H1 (cell line): Measurements from ENCODE around the gene ELSPBP1. TPM values are rescaled to one million over a fixed set of nuclear protein-coding genes. Genes with fewer than 3 reads are reported as not detected.

ENCODE experiments used
- CTCF ChIA-PET: fragments of 300-600 bp; sonication (Branson Sonifier 250); formaldehyde crosslinking; loops from one replicate; lab custom pipeline; 2021; ENCODE audit not compliant: partially characterized antibody; lab: Charles Lee
- POLR2A ChIA-PET: fragments of 300-600 bp; sonication (Branson Sonifier 250); formaldehyde crosslinking; loops from one replicate; lab custom pipeline; 2021; ENCODE audit warnings: inconsistent platforms; ENCODE audit not compliant: partially characterized antibody; lab: Charles Lee
- DNase-seq, 2 experiments: peaks; one replicate each; pipeline versions ENCODE4 v3.0.0 to v3.0.0-alpha.2; 2010 to 2022; ENCODE audit warnings: low spot score in 2 of 2, low read depth in 1 of 2, mixed read lengths in 1 of 2
- FAIRE-seq: peaks from 2 replicates; lab custom pipeline; 2011; peaks lifted over from hg19 to GRCh38; lab: Jason Lieb, UNC
- H2AFZ ChIP-seq: 2 replicates; pipeline ENCODE4 v1.8.1; 2012; ENCODE audit warnings: low read length, inconsistent platforms
- H2AK5ac ChIP-seq: 2 replicates; pipeline ENCODE4 v1.6.1; 2013; ENCODE audit warnings: low read depth, low read length
- H2BK120ac ChIP-seq: replicated peaks from 2 replicates; pipeline ENCODE3; 2013; ENCODE audit warnings: low read depth, low read length, inconsistent platforms
- H2BK12ac ChIP-seq: 2 replicates; pipeline ENCODE4 v1.6.1; 2013; ENCODE audit warnings: low read depth, low read length
- H2BK15ac ChIP-seq: 2 replicates; pipeline ENCODE4 v1.6.1; 2013; ENCODE audit warnings: low read length
- H2BK20ac ChIP-seq: 2 replicates; pipeline ENCODE4 v1.6.1; 2013; ENCODE audit warnings: low read length
- H2BK5ac ChIP-seq: 2 replicates; pipeline ENCODE4 v1.6.1; 2013; ENCODE audit warnings: low read depth, low read length
- H3K14ac ChIP-seq: 2 replicates; pipeline ENCODE4 v1.6.1; 2013; ENCODE audit warnings: inconsistent platforms; ENCODE audit not compliant: insufficient read length
- H3K18ac ChIP-seq: 2 replicates; pipeline ENCODE4 v1.6.1; 2013; ENCODE audit warnings: low read length; ENCODE audit errors: extremely low read depth
- H3K23ac ChIP-seq: 2 replicates; pipeline ENCODE4 v1.6.1; 2013; ENCODE audit warnings: inconsistent platforms; ENCODE audit not compliant: insufficient read length
- H3K23me2 ChIP-seq: 2 replicates; pipeline ENCODE4 v1.6.1; 2013; ENCODE audit warnings: low read depth, low read length
- H3K27ac ChIP-seq: 2 replicates; pipeline ENCODE4 v1.6.1; 2011; ENCODE audit warnings: low read depth, low read length, inconsistent platforms
- H3K27me3 ChIP-seq, 4 experiments: replicated peaks in 1 of 4; 1 replicate in 1 of 4; 2 replicates in 3 of 4; pipeline versions ENCODE4 v1.6.1 to v1.8.1; 2011 to 2013; ENCODE audit warnings: low read length in 3 of 4, mild to moderate bottlenecking in 3 of 4, inconsistent platforms in 2 of 4, mixed read lengths in 2 of 4, moderate library complexity in 1 of 4; ENCODE audit not compliant: control insufficient read depth in 3 of 4, insufficient read depth in 3 of 4; ENCODE audit errors: extremely low read depth in 1 of 4
- H3K36me3 ChIP-seq, 4 experiments: 2 replicates each; pipeline versions ENCODE4 v1.6.1 to v1.8.1; 2011 to 2013; ENCODE audit warnings: mild to moderate bottlenecking in 4 of 4, low read length in 3 of 4, moderate library complexity in 2 of 4, control low read depth in 1 of 4, inconsistent platforms in 1 of 4; ENCODE audit not compliant: insufficient read depth in 4 of 4, control insufficient read depth in 2 of 4
- H3K4ac ChIP-seq: replicated peaks from 2 replicates; pipeline ENCODE3; 2013; ENCODE audit warnings: low read length, low read depth, mixed read lengths, inconsistent platforms; ENCODE audit not compliant: insufficient read length
- H3K4me1 ChIP-seq, 4 experiments: replicated peaks in 1 of 4; 1 replicate in 1 of 4; 2 replicates in 3 of 4; pipeline versions ENCODE4 v1.6.1 to v1.8.1; 2011 to 2013; ENCODE audit warnings: low read length in 3 of 4, inconsistent platforms in 2 of 4, mixed read lengths in 1 of 4; ENCODE audit not compliant: insufficient read depth in 4 of 4, control insufficient read depth in 3 of 4
- H3K4me2 ChIP-seq, 2 experiments: 2 replicates each; pipeline versions ENCODE4 v1.6.1 to v1.8.1; 2011 to 2013; ENCODE audit warnings: low read depth in 2 of 2, low read length in 2 of 2, control low read depth in 1 of 2, inconsistent platforms in 1 of 2, mild to moderate bottlenecking in 1 of 2; ENCODE audit not compliant: insufficient read depth in 1 of 2
- H3K4me3 ChIP-seq, 4 experiments: fragments of 200-600, 300-600 bp in 1 of 4; sonication (generic), shearing (Covaris generic), sonication (Bioruptor Twin) in 1 of 4; 2 replicates each; pipeline versions ENCODE4 v1.5.1 to v1.8.1; 2011 to 2016; ENCODE audit warnings: low read length in 4 of 4, low read depth in 3 of 4, control low read depth in 2 of 4, inconsistent platforms in 2 of 4, mild to moderate bottlenecking in 2 of 4, mixed read lengths in 1 of 4, moderate library complexity in 1 of 4; ENCODE audit not compliant: insufficient read depth in 2 of 4; ENCODE audit errors: extremely low read depth in 1 of 4
- H3K56ac ChIP-seq: replicated peaks from 2 replicates; pipeline ENCODE3; 2013; ENCODE audit warnings: low read depth, mild to moderate bottlenecking, mixed read lengths, low read length, inconsistent platforms; ENCODE audit not compliant: insufficient read length
- H3K79me1 ChIP-seq: 2 replicates; pipeline ENCODE4 v1.6.1; 2013; ENCODE audit warnings: low read depth, low read length, control low read depth
- H3K79me2 ChIP-seq, 2 experiments: 2 replicates each; pipeline versions ENCODE4 v1.6.1 to v1.8.1; 2012 to 2013; ENCODE audit warnings: low read length in 2 of 2, mild to moderate bottlenecking in 2 of 2, inconsistent platforms in 1 of 2; ENCODE audit not compliant: insufficient read depth in 2 of 2, control insufficient read depth in 1 of 2
- H3K9ac ChIP-seq, 4 experiments: replicated peaks in 1 of 4; 1 replicate in 1 of 4; 2 replicates in 3 of 4; pipeline versions ENCODE4 v1.6.1 to v1.8.1; 2011 to 2013; ENCODE audit warnings: low read depth in 3 of 4, low read length in 3 of 4, control low read depth in 2 of 4, mild to moderate bottlenecking in 2 of 4, moderate library complexity in 2 of 4, inconsistent platforms in 1 of 4; ENCODE audit errors: extremely low read depth in 1 of 4
- H3K9me3 ChIP-seq, 2 experiments: 2 replicates each; pipeline versions ENCODE4 v1.6.1 to v1.8.1; 2012 to 2013; ENCODE audit warnings: mild to moderate bottlenecking in 2 of 2, moderate library complexity in 2 of 2, control low read depth in 1 of 2, inconsistent platforms in 1 of 2, low read depth in 1 of 2, low read length in 1 of 2, mixed read lengths in 1 of 2; ENCODE audit not compliant: insufficient read depth in 2 of 2
- H4K20me1 ChIP-seq, 2 experiments: replicated peaks in 1 of 2; 2 replicates each; pipeline versions ENCODE3 to v1.8.1; 2011 to 2013; ENCODE audit warnings: inconsistent platforms in 2 of 2, low read length in 2 of 2, mild to moderate bottlenecking in 1 of 2; ENCODE audit not compliant: insufficient read depth in 2 of 2, control insufficient read depth in 1 of 2
- H4K5ac ChIP-seq: 2 replicates; pipeline ENCODE4 v1.6.1; 2013; ENCODE audit warnings: low read length, low read depth, mixed read lengths, inconsistent platforms; ENCODE audit not compliant: insufficient read length
- H4K8ac ChIP-seq: 2 replicates; pipeline ENCODE4 v1.8.0; 2013; ENCODE audit warnings: mild to moderate bottlenecking, moderate library complexity, low read length, inconsistent platforms; ENCODE audit not compliant: insufficient read depth; ENCODE audit errors: extremely low read depth
- H4K91ac ChIP-seq: replicated peaks from 2 replicates; pipeline ENCODE3; 2013; ENCODE audit warnings: low read length, mixed read lengths, inconsistent platforms; ENCODE audit not compliant: insufficient read length
- BACH1 ChIP-seq: IDR thresholded peaks from 2 replicates; pipeline ENCODE4 v1.6.1; 2012; ENCODE audit warnings: low read length, improper control_type of control experiment
- BCL11A ChIP-seq, 2 experiments: IDR thresholded peaks; one replicate each; pipeline ENCODE4 v1.6.1; 2011; ENCODE audit warnings: low read depth in 2 of 2, low read length in 2 of 2, mild to moderate bottlenecking in 2 of 2
- FOSL1 ChIP-seq: IDR thresholded peaks from 2 replicates; pipeline ENCODE4 v1.6.1; 2011; ENCODE audit warnings: mild to moderate bottlenecking, low read depth, low read length, moderate library complexity; ENCODE audit not compliant: insufficient read depth
- MAFK ChIP-seq: IDR thresholded peaks from 2 replicates; pipeline ENCODE4 v1.6.1; 2012; ENCODE audit warnings: low read depth, mild to moderate bottlenecking, improper control_type of control experiment, low read length
- POU5F1 ChIP-seq: IDR thresholded peaks from 2 replicates; pipeline ENCODE4 v1.6.1; 2011; ENCODE audit warnings: low read depth, mild to moderate bottlenecking, low read length, moderate library complexity
- RAD21 ChIP-seq, 2 experiments: IDR thresholded peaks in 1 of 2; conservative IDR thresholded peaks in 1 of 2; 2 replicates each; pipeline ENCODE4 v1.6.1; 2011; ENCODE audit warnings: low read depth in 2 of 2, low read length in 2 of 2, improper control_type of control experiment in 1 of 2, inconsistent platforms in 1 of 2, mild to moderate bottlenecking in 1 of 2, moderate library complexity in 1 of 2
- RFX5 ChIP-seq: IDR thresholded peaks from 2 replicates; pipeline ENCODE4 v1.6.1; 2011; ENCODE audit warnings: low read depth, low read length, improper control_type of control experiment, borderline replicate concordance
- SAP30 ChIP-seq: fragments of 300-600 bp; sonication (generic); IDR thresholded peaks from 2 replicates; pipeline ENCODE4 v1.7.1; 2012; ENCODE audit warnings: low read length, moderate library complexity, mild to moderate bottlenecking, inconsistent platforms; ENCODE audit not compliant: insufficient read depth, insufficient replicate concordance
- SIN3A ChIP-seq, 2 experiments: IDR thresholded peaks in 1 of 2; conservative IDR thresholded peaks in 1 of 2; 2 replicates each; pipeline ENCODE4 v1.6.1; 2011 to 2012; ENCODE audit warnings: low read length in 2 of 2, improper control_type of control experiment in 1 of 2, low read depth in 1 of 2, mild to moderate bottlenecking in 1 of 2
- SIRT6 ChIP-seq: IDR thresholded peaks from one replicate; pipeline ENCODE4 v1.7.1; 2012; ENCODE audit warnings: low read length, inconsistent platforms
- TAF7 ChIP-seq: optimal IDR thresholded peaks from 2 replicates; pipeline ENCODE3; 2011; ENCODE audit warnings: low read depth, mild to moderate bottlenecking, inconsistent platforms, low read length, moderate library complexity, borderline replicate concordance
- WGBS, 2 experiments: shearing (Covaris generic) in 1 of 2; methylation state at CpG; one replicate each; pipeline versions ENCODE4 v1.1.6 to v1.1.7; 2013 to 2015; ENCODE audit warnings: low lambda C conversion rate in 2 of 2, mixed read lengths in 2 of 2, inconsistent platforms in 1 of 2, low coverage in 1 of 2, missing lambda C conversion rate in 1 of 2; ENCODE audit not compliant: insufficient replicate concordance in 2 of 2, insufficient coverage in 1 of 2, insufficient read length in 1 of 2; ENCODE audit errors: extremely low coverage in 1 of 2, missing lambda C conversion rate in 1 of 2; 5-methylcytosine and 5-hydroxymethylcytosine counted together
- polyA plus RNA-seq, 7 experiments: library from polyadenylated mRNA; depleted of rRNA in 3 of 7; stranded (reverse) in 5 of 7; unstranded in 2 of 7; fragments of >200 nt in 5 of 7; fragments of 200-250 nt in 2 of 7; gene quantifications; 1 replicate in 5 of 7; 2 replicates in 1 of 7; 4 replicates in 1 of 7; pipeline versions ENCODE4 v1.2.1 to v1.2.3, GENCODE V29; 2011 to 2013; ENCODE audit warnings: missing spikeins in 2 of 7, mixed read lengths in 2 of 7
- total RNA-seq: library from RNA; stranded (reverse); fragmentation: NEBNext Ultra II Directional; extraction: Animal tissue kit (Norgen Biotek cat#: 25700); gene quantifications from 2 replicates; pipeline ENCODE4 v1.2.1, GENCODE V29; 2021
- TF ChIP-seq, protein P1 (sequence below): IDR thresholded peaks from 2 replicates; pipeline ENCODE4 v1.6.1; 2012; ENCODE audit warnings: inconsistent platforms

The ELSPBP1 gene
- total and polyA plus RNA-seq, 2 of the 8 experiments (the other 6 are each of a cell fraction or from before 2014, with no cell fraction given) = not detected

GRCh38 chr19:48043675-48044258, 49.3 kb downstream of the ELSPBP1 start, which contains the start of gene CABP5:
Gene CABP5 (minus strand): TSS chr19:48044079. CDS start chr19:48043922, 157 bp downstream.
- Histone ChIP-seq H2AFZ (no peak within 1 kb of the TSS), H3K56ac (no peak within 1 kb of the TSS), H2BK120ac (no peak within 1 kb of the TSS), H2BK12ac (no peak within 1 kb of the TSS), H3K23me2 (peaks cover 2% of the 10 kb centered on the region; the same call in 1 of the 2 replicates), H2BK20ac (no peak within 1 kb of the TSS), H3K9me3 (no peaks in the 10 kb centered on the region), H3K36me3 (no peaks in the 10 kb centered on the region; a peak in 1 of 8 replicates), H3K14ac (no peak within 1 kb of the TSS), H4K20me1 (no peaks in the 10 kb centered on the region), H2BK15ac (no peak within 1 kb of the TSS), H3K18ac (no peak within 1 kb of the TSS), H2AK5ac (no peak within 1 kb of the TSS), H3K27ac (no peak within 1 kb of the TSS; the same call in 1 of the 2 replicates), H3K79me2 (no peaks in the 10 kb centered on the region), H3K4ac (no peak within 1 kb of the TSS), H3K27me3 (no peaks in the 10 kb centered on the region), H4K91ac (no peak within 1 kb of the TSS), H3K79me1 (no peaks in the 10 kb centered on the region), H4K8ac (no peak within 1 kb of the TSS; the same call in 1 of the 2 replicates), H3K9ac (no peak within 1 kb of the TSS), H3K4me3 (no peak within 1 kb of the TSS), H4K5ac (no peak within 1 kb of the TSS), H3K4me1 (no peaks in the 10 kb centered on the region), H3K23ac (no peak within 1 kb of the TSS), H3K4me2 (no peak within 1 kb of the TSS), H2BK5ac (no peak within 1 kb of the TSS)
- no peak for DNase-seq
- ChIA-PET POLR2A (interaction anchor here (1.8 kb wide), 1 partner anchor 22 kb away, joined by 6 read pairs; no protein-coding TSS in a partner anchor), CTCF (interaction anchor here (0.6 to 1.3 kb wide), 5 partner anchors 19 to 64 kb away, joined by 3 to 5 read pairs (median 3); no protein-coding TSS in a partner anchor)
- FAIRE-seq = no peak
- 94% methylated on average over 6 of the region's 10 CpGs; no CpG with 5 or more reads in 1 of the 2 experiments for WGBS, 2 experiments
- no peak for TF ChIP-seq RAD21 (IDR thresholded peaks at IDR 0.05 in 1 of 2, conservative IDR thresholded peaks at IDR 0.05 in 1 of 2; ENCODE audit: low read depth in 2 of 2, low read length in 2 of 2)
- TF ChIP-seq RFX5 = no peak
- no peak for TF ChIP-seq SIN3A (conservative IDR thresholded peaks at IDR 0.05 in 1 of 2, IDR thresholded peaks at IDR 0.05 in 1 of 2; ENCODE audit: low read depth in 1 of 2, low read length in 2 of 2)
- no peak for TF ChIP-seq TAF7
- TF ChIP-seq MAFK = no peak
- TF ChIP-seq POU5F1 = no peak
- TF ChIP-seq SIRT6 = no peak
- TF ChIP-seq, protein P1, sequence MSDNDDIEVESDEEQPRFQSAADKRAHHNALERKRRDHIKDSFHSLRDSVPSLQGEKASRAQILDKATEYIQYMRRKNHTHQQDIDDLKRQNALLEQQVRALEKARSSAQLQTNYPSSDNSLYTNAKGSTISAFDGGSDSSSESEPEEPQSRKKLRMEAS = no peak
- TF ChIP-seq SAP30 = no peak
- no peak for TF ChIP-seq BCL11A (IDR thresholded peaks at IDR 0.05; ENCODE audit: low read depth in 2 of 2, low read length in 2 of 2)
- TF ChIP-seq BACH1 = no peak
- TF ChIP-seq FOSL1 = no peak
